ENCODE data around the gene GADD45G.

- TF ChIP-seq POLR2AphosphoS5 (IDR thresholded peaks at IDR 0.05; ENCODE audit: insufficient read depth in 1 of 2, low read depth in 1 of 2) (no peak), POLR2A (IDR thresholded peaks at IDR 0.05) (no peak)
Observed at GRCh38 chr9:89567649-89568048, 37.2 kb upstream of the GADD45G start.

Data from vagina (tissue), 2 donors.